GM19099 (cell line): ENCODE measurements around the gene LAD1.

Experiments used
- POLR2A ChIP-seq: IDR thresholded peaks from 3 replicates; pipeline ENCODE4 v1.6.1; 2011; ENCODE audit warnings: low read depth; ENCODE audit not compliant: insufficient read length; ENCODE audit errors: extremely low read depth

Gene LAD1

DNA sequence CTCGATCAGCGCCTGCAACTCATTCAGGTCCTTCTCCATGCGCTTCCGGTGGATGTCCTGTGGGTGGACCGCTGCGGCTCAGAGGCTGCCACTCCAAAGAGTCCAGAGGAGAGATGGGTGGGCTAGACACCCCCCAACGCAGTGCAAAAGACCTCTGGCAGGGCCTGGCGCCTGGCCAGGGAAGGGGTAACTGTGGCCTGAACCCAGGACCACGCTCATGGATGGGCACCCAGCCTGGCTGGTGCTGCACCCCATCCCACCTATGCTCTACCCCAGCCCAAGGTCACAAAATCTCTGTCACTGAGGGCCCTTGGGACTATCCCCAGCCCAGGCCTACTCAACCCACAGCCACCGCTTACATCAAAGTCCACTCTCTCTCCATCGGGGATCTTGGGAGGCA lies 33.9 kb downstream of the LAD1 start:
- TF ChIP-seq POLR2A, result no peak

DNA sequence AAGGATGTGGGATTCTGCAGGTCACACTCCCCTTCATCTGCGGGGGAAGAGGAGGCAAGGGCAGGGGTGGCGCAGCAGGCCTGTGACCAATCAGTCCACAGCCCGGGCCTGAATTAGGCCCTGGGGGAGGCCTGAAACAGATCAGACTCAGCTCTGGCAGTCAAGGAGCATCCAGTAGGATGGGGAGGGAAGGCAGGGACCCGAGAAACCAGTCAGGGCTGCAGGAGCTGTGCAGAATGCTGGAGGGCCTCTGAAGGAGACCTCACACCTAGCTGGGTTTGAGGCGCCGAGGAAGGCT lies 34.4 kb downstream of the LAD1 start:
- TF ChIP-seq POLR2A, result no peak

DNA sequence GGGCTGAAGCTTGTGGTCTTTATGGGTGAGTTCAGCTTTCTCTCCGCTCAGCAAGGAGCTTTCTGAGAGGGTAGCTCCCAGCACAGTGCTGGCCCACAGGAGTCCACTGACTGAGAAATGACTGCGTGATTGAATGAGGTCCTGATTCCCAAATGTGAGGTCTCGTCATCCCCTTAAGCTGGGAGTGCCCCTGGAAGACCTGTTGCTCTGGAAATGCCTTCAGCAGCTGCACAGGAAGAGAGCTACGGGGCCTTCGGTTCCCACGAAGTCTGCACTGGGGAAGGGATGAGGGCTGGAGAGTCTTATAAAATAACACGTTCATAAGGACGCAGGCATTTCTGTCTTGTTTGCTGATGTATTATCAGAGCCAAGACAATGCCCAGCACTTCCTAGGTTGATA lies 35.7 kb downstream of the LAD1 start:
- TF ChIP-seq POLR2A, result no peak

DNA sequence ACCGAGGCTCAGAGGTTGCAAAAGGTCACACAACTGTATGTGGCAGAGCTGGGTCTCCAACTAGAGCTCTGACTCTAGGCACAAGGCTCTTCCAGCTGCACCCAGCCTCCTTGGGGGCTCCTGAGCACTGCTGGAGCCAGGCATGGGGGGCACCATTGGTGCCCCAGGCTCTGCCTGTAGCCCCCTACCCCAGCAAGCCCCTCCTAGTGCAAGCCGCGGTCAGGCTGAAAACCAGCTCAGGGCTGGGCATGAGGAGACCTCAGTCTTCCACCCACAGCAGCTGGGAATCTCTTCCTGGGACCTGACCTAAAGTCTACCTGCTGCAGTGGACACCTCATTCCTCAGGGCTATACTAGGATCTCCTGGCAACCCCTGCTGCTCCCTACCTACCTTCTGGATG lies 36.2 kb downstream of the LAD1 start:
- TF ChIP-seq POLR2A, result no peak

DNA sequence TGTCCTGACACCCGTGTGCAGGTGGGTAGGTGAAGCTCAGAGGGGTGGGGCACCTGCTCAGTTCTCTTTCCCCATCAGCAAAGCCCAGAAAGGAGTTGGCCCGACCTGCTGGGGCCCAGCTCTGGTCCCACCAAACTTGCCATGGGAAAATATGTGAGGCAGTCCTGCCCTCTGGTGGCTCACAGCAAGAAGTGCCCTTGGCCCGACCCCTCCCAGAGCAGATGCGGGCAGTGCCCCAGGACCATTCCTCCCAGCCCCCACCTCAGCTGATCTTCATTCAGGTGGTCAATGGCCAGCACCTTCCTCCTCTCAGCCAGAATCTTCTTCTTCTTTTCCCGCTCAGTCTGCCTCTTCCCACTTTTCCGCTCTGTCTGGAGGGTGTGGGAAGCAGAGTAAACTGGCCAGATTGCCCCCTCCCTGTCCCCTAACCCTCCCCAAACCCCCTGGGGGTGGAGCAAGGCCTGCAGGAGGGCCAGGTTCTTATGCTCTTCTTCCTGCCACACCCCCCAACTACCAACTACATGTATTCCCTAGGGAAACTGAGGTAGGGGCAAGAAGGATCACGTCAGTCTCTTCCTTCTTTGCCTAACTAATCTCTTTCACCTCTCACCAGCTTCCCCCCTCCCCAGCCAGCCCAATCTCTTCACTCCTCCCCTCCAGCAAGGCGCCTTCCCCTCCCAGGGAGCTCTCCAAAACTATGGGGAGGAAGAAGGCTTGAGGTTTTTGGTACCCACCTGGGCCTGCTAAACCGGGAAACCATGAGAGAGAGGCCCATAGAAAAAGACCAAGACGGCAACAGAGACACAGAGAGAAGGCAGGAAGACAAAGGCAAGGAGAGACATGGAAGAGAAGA lies 37.2 kb downstream of the LAD1 start:
- TF ChIP-seq POLR2A, result no peak

DNA sequence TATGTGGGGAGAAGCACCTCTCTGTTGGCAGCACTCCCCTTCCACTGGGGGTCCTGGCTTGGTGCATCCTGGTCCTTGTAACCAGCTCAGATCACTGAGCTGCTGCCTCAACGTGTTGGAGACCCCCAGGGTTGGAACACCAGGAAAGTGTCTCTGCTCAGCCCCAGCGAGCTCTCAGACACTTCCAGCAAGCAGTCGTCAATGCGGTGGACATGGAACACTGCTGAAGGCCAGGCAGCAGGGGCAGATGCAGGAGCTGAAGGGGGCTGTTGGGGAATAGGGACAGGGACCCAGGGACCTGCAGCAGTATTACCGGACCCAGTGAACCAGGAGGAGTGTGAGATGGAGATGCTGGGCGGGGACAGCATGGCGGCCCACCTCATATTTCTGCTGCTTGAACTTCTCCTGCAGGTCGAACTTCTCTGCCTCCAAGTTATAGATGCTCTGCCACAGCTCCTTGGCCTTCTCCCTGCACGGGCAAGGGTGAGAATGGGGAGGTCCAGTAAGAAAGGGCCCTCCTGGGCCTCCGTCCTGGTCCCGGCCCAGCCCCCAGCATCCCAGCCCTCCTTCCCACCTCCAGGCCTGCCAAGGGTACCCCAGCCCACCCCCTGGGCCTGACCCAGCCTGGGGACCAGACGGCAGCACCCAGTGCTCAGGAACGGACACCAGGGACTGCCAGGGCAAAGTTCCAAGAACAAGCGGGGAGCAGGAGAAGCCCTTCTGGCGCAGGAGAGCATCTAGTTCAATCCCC lies 38.0 kb downstream of the LAD1 start:
- TF ChIP-seq POLR2A, result no peak

DNA sequence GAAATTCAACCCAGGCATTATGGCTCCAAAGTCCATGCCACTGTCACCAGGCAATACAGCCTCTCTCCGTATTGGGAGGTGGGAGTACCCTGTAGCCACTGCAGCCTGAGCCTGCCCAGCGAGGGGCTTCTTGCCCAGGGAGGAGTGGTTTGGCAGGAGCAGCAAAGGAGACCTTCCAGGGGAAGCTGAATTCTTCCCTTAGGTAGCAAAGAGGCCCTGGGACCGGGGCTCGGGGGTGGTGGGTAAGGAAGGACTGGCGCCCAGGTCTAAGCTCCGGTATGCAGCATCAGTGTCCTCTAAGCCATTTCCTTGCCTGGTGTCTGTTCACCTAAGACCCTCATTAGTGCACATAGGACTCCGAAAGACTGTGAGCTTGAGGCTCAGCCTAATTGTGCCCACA lies 38.6 kb downstream of the LAD1 start:
- TF ChIP-seq POLR2A, result no peak

DNA sequence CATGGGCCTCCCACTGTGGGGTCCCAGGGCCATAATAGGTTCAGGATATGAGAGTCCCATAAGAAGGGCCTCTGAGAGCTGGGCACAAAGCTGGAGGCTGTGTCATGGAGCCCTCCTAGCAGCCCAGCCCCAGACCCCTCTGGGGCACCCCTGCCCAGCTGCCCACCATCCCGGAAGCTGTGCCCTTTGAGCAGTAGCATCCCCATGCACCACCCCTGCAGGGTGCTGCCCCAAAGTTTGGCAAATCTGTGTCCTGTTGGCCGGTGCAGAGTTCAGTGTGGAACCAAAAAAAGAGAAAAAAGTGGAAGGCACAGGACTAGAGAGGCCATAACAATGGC lies 39.3 kb downstream of the LAD1 start:
- no peak for TF ChIP-seq POLR2A

DNA sequence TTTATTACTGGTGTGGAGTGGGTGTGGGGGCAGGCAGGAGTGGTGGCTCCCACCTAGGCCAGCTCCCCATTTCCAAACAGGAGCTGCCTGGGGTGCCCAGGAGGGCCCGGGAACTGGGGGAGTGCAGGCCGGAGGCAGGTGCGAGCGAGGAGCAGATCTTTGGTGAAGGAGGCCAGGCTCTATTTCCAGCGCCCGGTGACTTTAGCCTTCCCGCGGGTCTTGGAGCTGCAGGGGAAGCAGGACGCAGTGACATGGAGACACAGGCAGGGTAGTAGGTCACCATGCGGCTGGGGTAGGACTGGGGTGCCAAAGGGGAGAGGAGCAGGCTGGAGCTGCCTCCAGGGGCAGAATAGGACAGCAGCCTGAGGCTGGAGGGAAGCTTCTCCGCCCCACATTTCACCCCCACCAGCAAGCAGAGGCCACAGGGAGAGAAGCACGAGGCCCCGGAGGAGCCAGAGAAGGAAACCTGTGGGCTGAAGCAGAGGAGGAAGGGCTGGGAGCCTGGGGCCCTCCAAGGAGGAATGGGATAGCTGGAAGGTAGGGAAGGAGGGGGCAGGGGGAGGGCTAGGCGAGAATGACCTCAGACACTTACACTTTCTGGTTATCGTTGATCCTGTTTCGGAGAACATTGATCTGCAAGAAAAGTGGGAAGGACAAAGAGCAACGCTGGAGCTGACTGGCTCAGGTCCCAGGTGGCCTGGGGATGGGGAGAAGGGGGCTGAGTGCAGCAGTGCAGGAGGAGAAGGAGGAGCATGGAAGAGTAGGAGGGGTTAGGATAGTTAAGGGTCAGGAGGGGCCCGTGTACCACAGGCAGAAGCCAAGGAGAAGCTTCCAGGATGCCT lies 39.9 kb downstream of the LAD1 start:
- TF ChIP-seq POLR2A, result no peak

DNA sequence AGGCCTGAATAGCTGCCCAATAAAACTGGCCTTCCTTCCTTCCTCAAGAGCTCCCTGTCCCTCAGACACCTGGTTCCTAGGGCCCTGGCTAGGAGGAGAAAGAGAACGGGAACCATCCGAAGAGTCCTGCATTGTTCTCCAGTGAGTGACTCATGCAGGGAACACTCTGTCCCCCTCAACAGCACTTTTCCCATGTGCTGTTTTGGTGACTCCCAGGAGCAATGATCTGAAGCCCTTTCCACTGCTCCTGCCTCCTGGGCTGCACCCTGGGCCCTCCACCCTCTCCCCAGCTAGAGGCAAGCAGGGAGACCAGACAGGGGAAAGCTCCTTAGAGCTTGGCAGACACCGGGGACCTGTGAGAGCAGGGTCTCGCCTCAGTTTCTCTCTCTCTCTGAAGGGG lies 40.5 kb downstream of the LAD1 start:
- TF ChIP-seq POLR2A, result no peak

DNA sequence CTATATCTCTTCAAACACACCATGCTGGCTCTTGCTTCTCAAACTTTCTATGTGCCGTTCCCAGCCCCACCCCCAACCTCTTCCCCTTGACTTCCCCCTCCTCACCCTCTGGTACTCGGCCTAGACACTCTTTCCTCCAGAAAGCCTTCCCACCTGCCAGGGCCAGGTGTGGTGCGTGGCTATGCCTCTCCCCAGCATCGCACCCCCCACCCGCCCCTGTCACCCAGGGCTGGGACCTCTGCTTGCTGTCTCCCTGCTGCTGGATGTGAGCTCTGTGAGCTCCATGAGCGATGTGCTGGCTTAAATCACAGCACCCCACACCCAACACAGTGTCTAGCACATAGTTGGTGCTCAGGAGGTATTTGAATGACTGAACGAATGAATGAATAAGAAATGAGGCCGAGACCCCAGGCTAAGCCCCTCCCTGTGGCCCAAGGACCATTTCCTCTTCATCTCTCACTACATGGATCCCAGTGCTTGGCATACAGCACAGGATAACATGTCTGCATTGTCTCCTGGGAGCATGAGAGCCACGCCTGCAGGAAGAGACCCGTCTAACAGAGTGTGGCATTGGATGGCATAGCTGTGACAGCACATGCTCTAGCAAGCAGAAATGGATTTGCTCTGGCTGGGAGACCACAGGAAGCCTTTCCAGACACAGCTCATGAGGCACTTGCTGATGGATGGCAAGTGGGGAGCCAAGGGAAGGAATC lies 41.3 kb downstream of the LAD1 start:
- no peak for TF ChIP-seq POLR2A

DNA sequence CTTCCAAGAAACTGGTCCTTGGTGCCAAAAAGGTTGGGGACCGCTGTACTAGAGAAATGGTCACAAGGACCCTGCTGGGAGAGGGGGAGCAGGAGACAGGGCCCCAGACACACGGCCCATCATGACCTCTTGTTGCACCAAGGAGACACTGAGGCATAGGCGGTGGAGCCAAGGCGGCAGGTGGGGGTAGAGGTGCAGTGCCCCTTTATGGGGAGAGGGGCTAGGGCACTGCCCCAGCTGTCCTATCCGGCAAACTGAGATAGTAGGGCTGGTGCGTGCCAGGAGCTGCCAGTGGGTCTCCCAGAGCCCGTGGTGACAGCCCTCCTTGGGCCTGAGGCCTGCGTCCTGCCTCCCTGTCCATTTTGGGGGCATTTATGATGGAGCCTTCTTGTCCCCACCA lies 41.9 kb downstream of the LAD1 start:
- TF ChIP-seq POLR2A, result no peak

DNA sequence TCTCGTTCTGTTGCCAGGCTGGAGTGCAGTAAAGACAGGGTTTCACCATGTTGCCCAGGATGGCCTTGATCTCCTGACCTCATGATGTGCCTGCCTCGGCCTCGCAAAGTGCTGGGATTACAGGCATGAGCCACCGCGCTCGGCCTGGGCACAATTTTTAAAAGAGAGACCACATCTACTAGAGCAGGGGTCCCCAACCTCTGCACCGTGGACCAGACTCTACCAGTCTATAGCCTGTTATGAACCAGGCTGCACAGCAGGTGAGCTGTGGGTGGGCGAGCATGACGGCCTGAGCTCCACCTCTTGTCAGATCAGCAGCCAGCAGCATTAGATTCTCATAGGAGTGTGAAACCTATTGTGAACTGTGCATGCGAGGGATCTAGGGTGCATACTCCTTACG lies 42.4 kb downstream of the LAD1 start:
- no peak for TF ChIP-seq POLR2A

DNA sequence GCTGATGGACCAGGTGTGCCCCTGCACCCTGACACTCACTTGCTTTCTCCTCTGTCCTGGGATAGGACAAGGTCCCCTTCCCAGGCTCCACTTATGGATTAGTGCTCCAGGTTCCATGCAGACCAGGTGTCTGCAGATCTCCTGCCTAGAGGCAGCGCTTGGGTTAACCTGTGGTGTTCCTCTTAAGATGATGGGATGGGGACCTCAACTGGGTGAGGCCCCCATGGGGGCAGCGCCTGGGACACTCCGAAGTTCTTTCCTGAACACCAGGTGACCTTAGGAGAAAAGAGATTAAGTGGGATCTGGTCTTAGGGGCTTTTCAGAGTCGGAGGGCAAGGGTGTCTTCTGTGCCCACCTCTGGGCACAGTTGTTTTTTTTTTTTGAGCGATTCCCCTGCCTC lies 42.9 kb downstream of the LAD1 start:
- no peak for TF ChIP-seq POLR2A

DNA sequence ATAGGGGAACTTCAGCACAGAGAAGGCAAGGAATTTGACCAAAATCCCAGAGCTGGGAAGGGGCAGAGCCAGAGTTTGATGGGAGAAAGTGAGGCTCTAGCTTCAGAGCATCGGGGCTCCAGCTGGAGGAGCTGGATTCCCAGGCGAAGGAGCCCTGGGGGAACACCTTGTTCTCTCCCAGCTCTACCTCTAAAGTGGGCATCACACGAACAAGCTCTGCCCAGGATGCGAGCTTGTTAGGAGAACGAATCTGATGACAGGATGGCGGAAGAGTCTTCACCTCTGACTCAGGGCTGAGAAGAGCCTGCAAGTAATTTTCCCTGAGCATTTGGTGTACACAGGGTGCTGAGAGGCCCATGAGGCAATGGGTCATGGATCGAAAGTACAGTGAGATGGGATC lies 43.7 kb downstream of the LAD1 start:
- no peak for TF ChIP-seq POLR2A
